Mucosa of descending colon (tissue), 3 donors: ENCODE results near the gene ZNF771. TPM values are rescaled to one million over a fixed set of nuclear protein-coding genes. Genes with fewer than 3 reads are reported as not detected.

Experiments used
- ATAC-seq: fragments of 200-7000 bp; cut with Tn5 transposase; one replicate; pipeline ENCODE4 v1.9.1; 2020; ENCODE audit warnings: mild to moderate bottlenecking, moderate library complexity
- DNase-seq, 3 donors: peaks; one replicate each; pipeline ENCODE4 v3.0.0-alpha.2; 2020
- H3K36me3 ChIP-seq: fragments of 200-600 bp; one replicate; pipeline ENCODE4 v1.8.0; 2021; ENCODE audit warnings: low read depth, mild to moderate bottlenecking
- H3K4me1 ChIP-seq: fragments of 200-600 bp; one replicate; pipeline ENCODE4 v1.8.0; 2021; ENCODE audit warnings: low read depth, mild to moderate bottlenecking
- H3K4me3 ChIP-seq: fragments of 200-600 bp; one replicate; pipeline ENCODE4 v1.8.0; 2021; ENCODE audit warnings: mild to moderate bottlenecking
- H3K9me3 ChIP-seq: fragments of 200-600 bp; one replicate; pipeline ENCODE4 v1.8.0; 2021; ENCODE audit warnings: mild to moderate bottlenecking
- CTCF ChIP-seq: fragments of 200-600 bp; IDR thresholded peaks from one replicate; pipeline ENCODE4 v1.8.0; 2022; ENCODE audit warnings: antibody characterized with exemption, mild to moderate bottlenecking
- intact Hi-C, 2 donors: fragments of 100-400 bp; cut with DNase I in 1 of 2; cut with micrococcal nuclease in 1 of 2; formaldehyde crosslinking; loops; one replicate each; pipeline versions ENCODE4 v1.11.0 to v1.11.1; 2022; cut with DNase I, micrococcal nuclease
- total RNA-seq, 3 donors: library from RNA; stranded (reverse); fragmentation: NEBNext Ultra II Directional in 2 of 3; extraction: Animal tissue kit (Norgen Biotek cat#: 25700) in 2 of 3; gene quantifications; one replicate each; pipeline versions ENCODE4 v1.2.1 to v1.2.4, GENCODE V29; 2021 to 2023
- donor health status: DM: no; HTN: no; CAD: no; lungs with moderate emphysema.
- donor health status: DM: no; HTN: no; CAD: no.
- donor health status: DM: no; HTN: yes; CAD: no.

The ZNF771 gene
- total RNA-seq, 3 donors from 2014 or later = 3.8 to 11.6 (median 4.3) TPM

- H3K9me3 ChIP-seq = no peaks in the 10 kb centered on the region
- peaks cover 13% of the 10 kb centered on the region for H3K4me1 ChIP-seq
- no peak overlapping the region for H3K4me3 ChIP-seq
- DNase-seq (peak in 1 of 3 donors; percentile 55), ATAC-seq (no peak)
- H3K36me3 ChIP-seq = no peaks in the 10 kb centered on the region
- TF ChIP-seq CTCF = no peak
- intact Hi-C loops = no loop called here
Measured at GRCh38 chr16:30398661-30399434, 8.6 kb upstream of the ZNF771 start.

- Histone ChIP-seq H3K9me3 (no peaks in the 10 kb centered on the region), H3K4me3 (no peak overlapping the region), H3K36me3 (no peaks in the 10 kb centered on the region), H3K4me1 (peaks cover 13% of the 10 kb centered on the region)
- intact Hi-C loops = no loop called here
- TF ChIP-seq CTCF = no peak
- ATAC-seq (no peak), DNase-seq (no peak)
Measured at GRCh38 chr16:30399435-30400186, 7.8 kb upstream of the ZNF771 start.

- H3K4me3 ChIP-seq = no peak overlapping the region
- H3K9me3 ChIP-seq = no peaks in the 10 kb centered on the region
- DNase-seq (no peak), ATAC-seq (peak; percentile 12)
- intact Hi-C loops = no loop called here
- H3K4me1 ChIP-seq = peaks cover 2% of the 10 kb centered on the region
- TF ChIP-seq CTCF = no peak
- H3K36me3 ChIP-seq = no peaks in the 10 kb centered on the region
Measured at GRCh38 chr16:30401768-30402425, 5.5 kb upstream of the ZNF771 start.

GRCh38 chr16:30406795-30407101 is 658 bp upstream of the ZNF771 start:
- Histone ChIP-seq H3K4me3 (no peak overlapping the region), H3K4me1 (peaks cover 3% of the 10 kb centered on the region), H3K36me3 (no peaks in the 10 kb centered on the region), H3K9me3 (no peaks in the 10 kb centered on the region)
- ATAC-seq = no peak
- TF ChIP-seq CTCF = no peak
- intact Hi-C loops = no loop called here
- no peak for DNase-seq

GRCh38 chr16:30407804-30408534 is 563 bp downstream of the ZNF771 start:
- DNase-seq (no peak), ATAC-seq (no peak)
- peaks cover 3% of the 10 kb centered on the region for H3K4me1 ChIP-seq
- H3K4me3 ChIP-seq = peak overlapping the region; percentile 29
- intact Hi-C loops = no loop called here
- no peaks in the 10 kb centered on the region for H3K9me3 ChIP-seq
- H3K36me3 ChIP-seq = no peaks in the 10 kb centered on the region
- TF ChIP-seq CTCF = no peak
